Right lobe of liver (tissue), 4 donors: ENCODE measurements around the gene ING3.

Experiments
- POLR2A ChIP-seq: fragments of 450-650 bp; IDR thresholded peaks from one replicate; pipeline ENCODE4 v1.6.1; 2017; ENCODE audit warnings: antibody characterized with exemption, mild to moderate bottlenecking
- TF ChIP-seq, protein P1 (sequence below), 4 donors: fragments of 200-600 bp in 3 of 4; fragments of 450-650 bp in 1 of 4; IDR thresholded peaks; one replicate each; pipeline versions ENCODE4 v1.5.1 to v1.8.0; 2016 to 2022; ENCODE audit warnings: antibody characterized with exemption in 4 of 4, mild to moderate bottlenecking in 2 of 4
- donor health status: DM: no; HTN: no; CAD: no.
- donor health status: DM: no; HTN: no; CAD: no.
- donor health status: DM: no; HTN: yes; CAD: no.

DNA sequence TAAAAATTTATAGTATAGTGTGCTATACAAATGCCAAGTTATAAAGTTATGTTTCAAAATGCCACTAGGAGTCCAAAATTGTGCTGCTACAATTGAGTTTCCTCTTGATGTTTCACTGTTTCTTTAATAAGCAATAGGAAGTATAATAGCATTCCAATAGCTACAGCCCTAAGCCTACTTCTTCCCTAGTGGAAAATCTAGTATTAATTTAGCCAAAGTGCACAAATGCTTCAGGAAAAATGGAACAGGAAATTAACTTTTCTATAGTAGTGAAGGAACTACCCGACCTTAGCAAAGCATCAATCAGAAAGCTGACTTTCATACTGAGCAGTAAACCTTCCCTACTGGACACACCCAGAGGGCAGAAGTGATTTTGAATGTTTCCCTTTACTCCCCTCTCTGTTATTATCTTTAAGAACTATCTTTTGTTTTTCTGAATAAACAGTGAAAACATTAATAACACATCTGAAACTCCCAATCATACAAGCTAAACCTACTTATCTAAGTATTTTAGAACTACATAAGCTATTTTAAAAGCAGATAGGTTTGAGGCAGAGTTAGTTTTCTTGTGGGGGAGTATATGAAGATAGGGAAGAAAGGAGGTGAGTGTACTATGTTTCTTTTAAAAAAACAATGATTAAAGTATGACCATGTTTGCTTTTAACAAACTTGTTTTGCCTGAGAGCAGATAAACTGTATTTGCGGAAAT, 51.6 kb downstream of the ING3 start:
- TF ChIP-seq, protein P1, sequence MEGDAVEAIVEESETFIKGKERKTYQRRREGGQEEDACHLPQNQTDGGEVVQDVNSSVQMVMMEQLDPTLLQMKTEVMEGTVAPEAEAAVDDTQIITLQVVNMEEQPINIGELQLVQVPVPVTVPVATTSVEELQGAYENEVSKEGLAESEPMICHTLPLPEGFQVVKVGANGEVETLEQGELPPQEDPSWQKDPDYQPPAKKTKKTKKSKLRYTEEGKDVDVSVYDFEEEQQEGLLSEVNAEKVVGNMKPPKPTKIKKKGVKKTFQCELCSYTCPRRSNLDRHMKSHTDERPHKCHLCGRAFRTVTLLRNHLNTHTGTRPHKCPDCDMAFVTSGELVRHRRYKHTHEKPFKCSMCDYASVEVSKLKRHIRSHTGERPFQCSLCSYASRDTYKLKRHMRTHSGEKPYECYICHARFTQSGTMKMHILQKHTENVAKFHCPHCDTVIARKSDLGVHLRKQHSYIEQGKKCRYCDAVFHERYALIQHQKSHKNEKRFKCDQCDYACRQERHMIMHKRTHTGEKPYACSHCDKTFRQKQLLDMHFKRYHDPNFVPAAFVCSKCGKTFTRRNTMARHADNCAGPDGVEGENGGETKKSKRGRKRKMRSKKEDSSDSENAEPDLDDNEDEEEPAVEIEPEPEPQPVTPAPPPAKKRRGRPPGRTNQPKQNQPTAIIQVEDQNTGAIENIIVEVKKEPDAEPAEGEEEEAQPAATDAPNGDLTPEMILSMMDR (IDR thresholded peaks at IDR 0.05): peak in 1 of 4 donors; percentile 7
- no peak for TF ChIP-seq POLR2A
